Left ventricle myocardium superior (tissue), 1 donor: ENCODE results near the gene ADAM11. TPM values are rescaled to one million over a fixed set of nuclear protein-coding genes. Genes with fewer than 3 reads are reported as not detected.
"Not testable (repeated sequence)": the region's sequence is repeated elsewhere in the genome, so short reads cannot be mapped to it uniquely, and the experiment has no call there.

Experiments used
- ATAC-seq: fragments of 200-7000 bp; cut with Tn5 transposase; one replicate; pipeline ENCODE4 v1.9.1; 2020; ENCODE audit warnings: mild to moderate bottlenecking, moderate library complexity
- DNase-seq: peaks from one replicate; pipeline ENCODE4 v3.0.0-alpha.2; 2020
- intact Hi-C: fragments of 100-400 bp; cut with micrococcal nuclease; formaldehyde crosslinking; loops from one replicate; pipeline ENCODE4 v1.11.0; 2022
- total RNA-seq: library from RNA; stranded (reverse); fragmentation: NEBNext Ultra II Directional; extraction: Animal tissue kit (Norgen Biotek cat#: 25700); gene quantifications from one replicate; pipeline ENCODE4 v1.2.1, GENCODE V29; 2021
- donor health status: DM: no; HTN: yes; CAD: no; lungs with severe emphysema.

The ADAM11 gene
- total RNA-seq, 1 donor from 2014 or later: 27.2 TPM

DNA sequence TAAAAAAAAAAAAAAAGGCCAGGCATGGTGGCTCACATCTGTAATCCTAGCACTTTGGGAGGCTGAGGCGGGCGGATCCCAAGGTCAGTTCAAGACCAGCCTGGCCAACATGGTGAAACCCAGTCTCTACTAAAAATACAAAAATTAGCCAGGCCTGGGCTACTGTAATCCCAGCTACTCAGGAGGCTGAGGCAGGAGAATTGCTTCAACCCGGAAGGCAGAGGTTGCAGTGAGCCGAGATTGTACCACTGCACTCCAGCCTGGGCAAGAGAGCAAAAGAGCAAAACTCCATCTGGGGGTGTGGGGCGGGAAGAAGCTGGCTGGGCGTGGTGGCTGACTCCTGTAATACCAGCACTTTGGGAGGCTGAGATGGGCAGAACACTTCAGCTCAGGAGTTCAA is 59.7 kb downstream of the ADAM11 start:
- DNase-seq, ATAC-seq, intact Hi-C loops: not testable (repeated sequence)

DNA sequence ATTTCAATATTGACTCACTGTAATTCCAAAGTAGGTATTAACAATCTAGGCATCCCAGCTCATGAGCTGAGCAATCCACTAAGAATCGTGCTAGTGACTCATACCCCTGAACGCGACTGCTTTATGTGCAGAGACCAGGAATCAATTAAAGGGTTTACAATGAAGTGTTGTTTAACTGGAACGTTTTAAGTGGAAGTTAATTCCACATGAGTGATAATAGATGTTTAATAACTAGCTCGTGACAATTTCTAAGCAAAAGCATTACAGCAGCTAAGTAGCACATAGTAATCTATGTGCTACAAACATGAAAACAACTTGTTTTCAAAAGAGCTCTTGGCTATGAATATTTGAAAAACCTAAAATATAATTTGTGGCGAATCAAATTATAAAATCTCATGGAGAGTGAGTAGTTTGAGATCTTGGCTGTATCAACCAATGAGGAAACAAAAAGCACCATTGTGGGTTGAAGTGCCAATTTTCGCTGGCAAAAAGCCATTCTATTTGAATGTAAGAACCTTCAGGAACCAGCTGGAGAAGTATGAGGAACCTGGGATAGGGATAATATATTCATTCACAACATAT is 61.9 kb downstream of the ADAM11 start:
- ATAC-seq (peak; percentile 41), DNase-seq (no peak)
- intact Hi-C loops: no loop called here

DNA sequence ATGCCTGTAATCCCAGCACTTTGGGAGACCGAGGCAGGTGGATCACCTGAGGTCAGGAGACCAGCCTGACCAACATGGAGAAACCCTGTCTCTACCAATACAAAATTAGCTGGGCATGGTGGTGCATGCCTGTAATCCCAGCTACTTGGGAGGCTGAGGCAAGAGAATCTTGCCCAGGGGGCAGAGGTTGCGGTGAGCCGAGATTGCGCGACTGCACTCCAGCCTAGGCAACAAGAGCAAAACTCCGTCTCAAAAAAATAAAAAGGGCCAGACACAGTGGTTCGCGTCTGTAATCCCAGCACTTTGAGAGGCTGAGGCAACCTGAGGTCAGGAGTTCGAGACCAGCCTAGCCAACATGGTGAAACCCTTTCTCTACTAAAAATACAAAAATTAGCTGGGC is 66.4 kb downstream of the ADAM11 start:
- intact Hi-C loops, DNase-seq, ATAC-seq: not testable (repeated sequence)

DNA sequence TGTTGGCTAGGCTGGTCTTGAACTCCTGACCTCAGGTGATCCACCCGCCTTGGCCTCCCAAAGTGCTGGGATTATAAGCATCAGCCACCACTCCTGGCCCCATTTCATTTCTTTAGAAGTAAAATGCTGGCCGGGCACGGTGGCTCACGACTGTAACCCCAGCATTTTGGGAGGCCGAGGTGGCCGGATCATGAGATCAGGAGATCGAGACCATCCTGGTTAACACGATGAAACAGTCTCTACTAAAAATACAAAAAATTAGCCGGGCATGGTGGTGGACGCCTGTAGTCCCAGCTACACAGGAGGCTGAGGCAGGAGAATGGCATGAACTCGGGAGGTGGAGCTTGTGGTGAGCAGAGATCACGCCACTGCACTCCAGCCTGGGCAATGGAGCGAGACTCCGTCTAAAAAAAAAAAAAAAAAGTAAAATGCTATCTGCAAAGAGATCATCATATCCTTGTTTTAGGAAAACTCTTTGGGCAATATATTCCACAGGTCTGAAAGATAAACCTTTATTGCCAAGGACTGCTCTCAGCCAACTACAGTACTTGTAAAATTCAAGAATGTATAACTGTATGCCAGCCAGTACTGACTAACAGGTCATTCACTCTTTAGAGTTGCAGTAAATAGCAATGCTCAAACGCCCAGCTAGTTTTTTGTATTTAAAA is 67.5 kb downstream of the ADAM11 start:
- intact Hi-C loops: no loop called here
- ATAC-seq: no peak
- no peak for DNase-seq

DNA sequence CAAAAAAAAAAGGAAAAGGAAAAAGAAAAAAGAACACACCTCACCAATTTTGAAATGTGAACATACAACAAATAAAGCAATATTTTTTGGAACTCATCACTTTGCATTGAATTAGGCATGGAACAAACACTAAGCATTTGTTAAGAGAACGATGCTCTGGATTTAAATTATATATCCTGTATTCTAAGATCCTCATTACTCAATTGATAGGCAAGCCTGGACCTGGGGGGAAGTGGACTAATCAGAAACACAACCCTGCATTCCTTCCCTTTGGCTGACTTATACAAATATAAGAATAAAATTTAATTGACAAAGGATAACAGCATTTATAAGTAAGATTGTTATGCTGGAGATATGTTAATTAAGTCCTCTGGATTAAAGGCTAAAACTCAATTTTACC is 69.1 kb downstream of the ADAM11 start:
- intact Hi-C loops: no loop called here
- DNase-seq: no peak
- ATAC-seq: no peak

DNA sequence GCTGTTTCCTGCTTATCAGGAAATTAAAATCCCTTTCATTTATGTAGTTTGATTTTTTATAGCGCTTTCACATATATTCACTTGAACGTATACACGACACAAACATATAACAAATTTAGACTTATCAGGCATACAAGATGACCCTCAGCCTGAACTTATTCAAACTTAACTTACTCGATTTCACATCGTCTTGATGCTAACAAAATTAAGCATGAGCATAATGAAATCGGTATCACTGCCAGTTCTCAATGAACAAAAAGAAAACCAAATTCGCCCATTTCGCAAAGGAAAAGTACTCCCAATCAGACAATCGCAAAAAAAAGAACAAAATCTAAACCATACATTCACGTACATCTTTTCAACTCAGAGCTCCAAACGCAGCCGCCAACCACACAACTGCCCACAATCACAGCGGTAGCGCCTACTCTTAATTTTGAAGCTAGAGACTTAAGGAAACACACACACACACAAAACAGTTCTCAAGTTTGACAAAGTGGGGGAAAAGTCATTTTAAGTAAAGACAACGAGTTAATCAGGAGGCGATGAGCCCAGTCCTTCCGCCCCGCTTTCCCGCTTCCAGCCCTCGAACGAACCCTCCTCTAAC is 70.2 kb downstream of the ADAM11 start:
- DNase-seq (no peak), ATAC-seq (no peak)
- intact Hi-C loops: no loop called here

DNA sequence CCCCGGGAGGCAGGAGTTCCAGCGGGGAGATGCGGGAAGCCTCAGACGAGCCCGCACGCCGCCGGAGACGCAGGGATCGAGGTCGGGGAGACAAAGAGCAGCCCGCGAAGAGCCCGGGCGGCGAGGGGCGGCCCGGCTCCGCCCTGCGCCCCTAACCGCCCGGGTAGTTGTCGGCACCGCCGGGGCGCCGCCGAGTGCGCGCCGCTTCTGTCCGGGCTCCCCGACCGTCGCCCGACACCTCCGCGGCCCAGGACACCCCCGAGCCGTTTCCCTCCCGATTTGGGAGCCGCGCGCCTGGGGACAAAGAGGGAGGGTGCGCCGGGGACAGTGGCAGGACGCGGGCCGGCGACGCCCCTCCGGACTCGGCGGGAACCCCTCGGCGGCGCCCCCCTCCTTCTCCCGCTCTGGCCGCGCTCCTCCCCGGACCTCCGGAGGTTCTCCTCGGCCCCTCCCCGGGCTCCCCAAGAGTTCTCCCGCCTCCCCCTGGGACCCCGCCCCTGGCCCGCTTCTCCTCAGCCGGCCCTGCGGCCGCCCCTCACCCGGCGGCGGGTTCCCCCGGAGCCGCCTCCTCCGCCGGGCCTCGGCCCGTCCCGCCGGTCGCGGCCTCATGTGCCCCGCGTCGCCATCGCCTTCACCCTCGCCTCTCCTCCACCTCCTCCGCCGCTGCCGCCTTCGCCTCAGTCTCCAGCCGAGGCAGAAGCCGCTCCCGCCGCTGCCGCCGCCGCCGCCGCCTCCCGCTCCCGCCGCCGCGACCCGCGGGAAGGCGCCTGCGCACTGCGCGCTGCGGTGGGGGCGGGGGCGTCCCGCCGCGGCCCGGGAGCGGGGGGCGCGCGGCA is 71.0 kb downstream of the ADAM11 start, which contains the start of gene GJC1:
Gene GJC1, minus strand, starts transcription at position 765 of the 836 bp plus-strand sequence. CDS start 24,470 bp downstream, outside the sequence.
- peak; percentile 59 for DNase-seq
- intact Hi-C loops: no loop called here
- peak; percentile 75 for ATAC-seq

DNA sequence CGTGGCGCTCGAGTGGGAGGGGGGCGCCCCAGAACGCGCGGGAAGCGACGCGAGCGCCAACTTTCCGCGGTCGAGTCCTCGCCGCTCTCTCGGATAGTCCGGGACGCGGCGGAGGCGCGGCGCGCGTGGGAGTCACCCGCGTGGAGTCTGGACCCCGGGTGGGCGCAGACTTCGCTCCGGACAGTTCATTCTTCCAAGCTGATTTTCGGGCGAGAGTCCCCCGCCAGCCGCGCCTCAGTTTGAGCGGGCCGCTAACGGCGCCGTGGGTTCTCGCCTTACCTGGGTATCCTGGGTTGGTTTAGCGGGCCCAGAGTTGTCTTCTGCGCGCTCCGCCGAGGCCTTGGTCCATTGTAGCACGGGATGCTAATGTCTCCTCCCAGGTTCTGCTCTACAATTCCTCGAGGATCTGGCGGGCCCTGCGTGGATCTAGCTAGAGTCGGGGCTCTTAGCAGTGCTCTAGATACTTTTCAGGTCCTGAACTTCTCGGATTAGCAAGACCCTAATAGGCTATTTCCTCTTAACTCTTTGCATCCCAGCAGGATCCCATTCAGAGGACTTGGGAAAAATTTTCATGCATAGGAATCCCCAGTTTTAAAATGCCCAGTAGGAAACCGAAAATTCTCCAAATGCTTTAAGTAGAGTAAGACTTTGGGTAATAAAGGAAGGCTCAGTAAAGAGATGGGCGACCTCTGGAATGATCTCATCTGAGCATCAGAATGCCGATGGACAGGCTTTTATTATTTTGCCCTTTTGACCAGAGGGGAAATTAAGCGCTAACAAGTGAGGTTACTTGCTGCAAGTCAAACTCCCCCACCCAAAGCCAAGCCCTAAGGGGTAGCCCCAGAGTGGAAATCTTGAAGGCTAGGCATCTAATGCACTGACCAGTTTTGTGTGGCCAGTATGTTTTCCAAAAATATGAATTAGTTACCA is 71.8 kb downstream of the ADAM11 start:
- DNase-seq (peak; percentile 41), ATAC-seq (peak; percentile 54)
- intact Hi-C loops: no loop called here

DNA sequence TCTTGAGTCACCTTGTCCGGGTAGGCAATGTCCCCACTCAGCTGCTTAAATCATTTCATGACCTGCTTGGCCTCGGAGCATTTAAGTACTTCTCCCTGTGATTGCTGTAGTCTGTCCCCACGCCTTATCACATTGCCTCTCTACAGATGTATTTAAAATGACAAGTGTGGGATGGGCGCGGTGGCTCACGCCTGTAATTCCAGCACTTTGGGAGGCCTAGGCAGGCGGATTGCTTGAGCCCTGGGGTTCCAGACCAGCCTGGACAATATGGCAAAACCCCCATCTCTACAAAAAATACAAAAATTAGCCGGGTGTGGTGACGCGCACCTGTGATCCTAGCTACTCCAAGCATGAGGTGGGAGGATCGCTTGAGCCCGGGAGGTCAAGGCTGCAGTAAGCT is 72.6 kb downstream of the ADAM11 start:
- peak; percentile 34 for ATAC-seq
- intact Hi-C loops: no loop called here
- DNase-seq: no peak

Other genes starting within 250 kb of the ADAM11 start
- 3.1 TPM for gene FZD2, start 201.5 kb upstream of the ADAM11 start, total RNA-seq
- not detected for gene MEIOC, start 102.5 kb upstream of the ADAM11 start, total RNA-seq
- gene CCDC43, start 69.2 kb upstream of the ADAM11 start, total RNA-seq: 31.0 TPM
- 4.9 TPM for gene DBF4B, start 50.3 kb upstream of the ADAM11 start, total RNA-seq
- gene GJC1, start 71.3 kb downstream of the ADAM11 start, total RNA-seq: 18.6 TPM
- 22.2 TPM for gene HIGD1B, start 88.9 kb downstream of the ADAM11 start, total RNA-seq
- 54.4 TPM for gene EFTUD2, start 140.5 kb downstream of the ADAM11 start, total RNA-seq
- 4.2 TPM for gene GFAP, start 156.5 kb downstream of the ADAM11 start, total RNA-seq
- 3.2 TPM for gene KIF18B, start 188.8 kb downstream of the ADAM11 start, total RNA-seq
- gene C1QL1, start 209.3 kb downstream of the ADAM11 start, total RNA-seq: 15.2 TPM